Hepatic stellate cell (primary cell): ENCODE results near the gene CTDNEP1.

Experiments
- DNase-seq: peaks from one replicate; pipeline ENCODE4 v3.0.0; 2011; ENCODE audit warnings: low spot score

CTDNEP1 gene

GRCh38 chr17:7280519-7281073 lies 29.1 kb upstream of the CTDNEP1 start:
- DNase-seq, result peak; percentile 89

GRCh38 chr17:7279448-7279847 lies 27.9 kb upstream of the CTDNEP1 start:
- DNase-seq, result no peak

- DNase-seq, result no peak
These were observed 15.2 kb upstream of the CTDNEP1 start for GRCh38 chr17:7266784-7267183.

GRCh38 chr17:7263801-7264078 lies 12.2 kb upstream of the CTDNEP1 start:
- no peak for DNase-seq

- DNase-seq, result no peak
These were observed 11.6 kb upstream of the CTDNEP1 start for GRCh38 chr17:7262935-7263800.

DNA sequence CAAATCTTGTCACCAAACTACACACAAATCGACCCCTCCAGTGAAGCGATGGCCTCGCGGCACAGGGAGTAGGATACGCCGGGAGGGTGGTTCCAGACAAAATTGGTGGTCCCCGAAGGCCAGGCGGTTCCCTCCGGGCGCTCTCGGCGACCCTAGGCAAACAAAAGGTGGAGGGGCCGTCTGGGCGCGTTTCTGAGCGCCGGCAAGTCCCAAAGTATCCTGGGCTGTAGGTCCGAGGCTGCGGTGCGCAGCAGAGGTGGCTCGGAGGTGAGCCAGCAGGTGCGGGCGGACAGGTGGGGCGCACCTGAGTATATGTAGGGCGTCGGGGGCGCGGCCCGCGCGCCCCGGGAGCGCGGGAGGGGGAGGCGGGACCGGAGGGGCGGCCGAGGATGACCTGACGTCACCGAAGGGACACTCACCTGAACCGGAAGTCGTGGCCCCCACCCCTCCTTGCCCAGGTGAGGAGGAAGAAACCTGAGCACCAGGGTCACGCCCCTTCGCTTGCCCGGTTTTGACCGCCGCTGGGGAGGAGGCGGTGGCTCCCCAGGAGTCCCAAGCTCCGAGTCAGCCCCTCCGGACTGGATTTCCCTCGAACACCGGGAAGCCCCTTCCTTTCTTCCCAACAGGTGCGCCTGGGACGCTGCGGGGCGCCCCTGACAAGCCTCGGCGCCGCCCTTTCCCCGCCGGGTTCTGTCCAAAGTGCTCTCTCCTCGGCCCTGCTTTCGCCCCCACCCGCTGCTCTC lies 10.8 kb upstream of the CTDNEP1 start, which contains the start of gene CLDN7:
Gene CLDN7, minus strand, starts transcription at position 287 of the 743 bp plus-strand sequence. CDS start 435 bp downstream, outside the sequence.
- no peak for DNase-seq

GRCh38 chr17:7261379-7262191 lies 10.1 kb upstream of the CTDNEP1 start:
- DNase-seq, result peak; percentile 28

DNA sequence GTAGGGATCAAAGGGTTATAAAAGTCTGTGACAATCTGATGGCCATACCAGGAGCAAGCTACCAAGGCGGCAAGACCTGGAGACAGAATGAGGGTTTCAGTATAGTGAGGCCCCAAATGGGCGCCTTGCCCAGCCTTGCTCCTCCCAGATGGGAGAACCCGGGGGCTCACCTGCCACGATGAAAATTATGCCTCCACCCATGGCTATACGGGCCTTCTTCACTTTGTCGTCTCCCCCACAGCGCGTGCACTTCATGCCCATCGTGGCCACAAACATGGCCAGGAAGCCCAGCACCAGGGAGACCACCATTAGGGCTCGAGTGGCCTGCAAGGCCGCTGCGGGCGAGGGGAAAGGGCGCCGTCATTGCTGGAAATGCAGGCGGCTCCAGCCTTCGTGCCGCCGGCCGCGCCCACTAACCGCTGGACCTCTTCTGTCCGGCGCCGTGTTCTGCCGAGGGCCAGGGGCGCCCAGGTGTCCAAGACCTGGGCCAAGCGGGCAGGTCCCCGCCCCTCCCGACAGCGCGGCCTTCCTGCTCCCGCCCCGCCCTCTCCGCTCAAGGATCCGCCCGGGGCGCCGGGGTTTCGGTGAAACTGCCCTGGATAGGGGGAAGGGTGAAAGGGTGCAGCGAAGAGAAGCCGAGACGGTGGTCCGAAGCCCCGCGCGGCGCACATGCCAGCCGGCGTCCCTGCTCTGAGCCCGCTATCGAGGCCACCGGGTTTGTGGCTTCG lies 9.3 kb upstream of the CTDNEP1 start:
- DNase-seq, result peak; percentile 60

GRCh38 chr17:7260151-7260550 lies 8.6 kb upstream of the CTDNEP1 start:
- no peak for DNase-seq

DNA sequence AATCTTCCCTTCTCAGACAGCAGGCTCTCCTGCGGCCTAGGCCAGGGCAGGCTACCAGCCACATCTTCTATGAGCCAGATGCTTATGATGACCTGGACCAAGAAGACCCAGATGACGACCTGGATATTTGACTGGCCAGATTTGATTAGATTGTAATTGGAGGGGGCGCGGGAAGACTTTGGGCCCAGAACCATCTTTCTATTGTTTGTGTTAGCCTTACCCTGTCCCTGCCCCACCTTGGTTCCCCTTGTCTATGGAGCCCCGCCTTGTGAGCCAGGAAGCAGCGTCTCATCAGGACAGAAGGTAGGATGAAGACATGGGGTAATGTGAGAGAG lies 8.0 kb upstream of the CTDNEP1 start:
- DNase-seq, result no peak

- no peak for DNase-seq
These were observed 7.4 kb upstream of the CTDNEP1 start for GRCh38 chr17:7258731-7259554.

DNA sequence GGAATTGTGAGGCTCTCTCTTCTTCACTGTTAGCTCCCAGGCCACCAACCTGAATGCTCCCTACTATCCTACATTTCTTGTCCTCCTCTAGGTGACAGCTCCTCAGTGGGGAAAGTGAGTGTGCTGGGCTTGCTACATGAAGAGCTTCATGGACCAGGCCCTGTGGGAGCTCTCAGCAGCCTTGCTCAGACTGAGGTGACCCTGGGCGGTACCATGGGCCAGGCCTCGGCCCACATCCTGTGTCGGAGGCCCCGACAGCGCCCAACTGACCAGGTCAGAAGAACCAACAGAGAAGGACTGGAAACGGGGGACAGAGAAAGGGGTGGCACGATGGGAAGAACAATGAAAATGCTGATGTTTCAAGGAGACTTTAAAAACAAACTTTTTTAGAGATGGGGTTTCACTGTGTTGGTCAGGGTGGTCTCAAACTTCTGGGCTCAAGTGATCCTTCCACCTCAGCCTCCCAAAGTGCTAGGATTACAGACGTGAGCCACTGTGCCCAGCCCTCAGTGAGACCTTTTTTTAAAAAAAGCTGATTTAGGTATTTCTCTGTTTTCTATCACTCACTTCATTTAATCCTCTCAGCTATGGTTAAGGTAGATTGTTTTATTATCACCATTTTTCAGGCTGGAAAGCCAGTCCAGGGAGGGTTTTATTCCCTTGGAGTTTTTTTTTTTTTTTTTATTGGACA lies 5.4 kb upstream of the CTDNEP1 start:
- no peak for DNase-seq

DNA sequence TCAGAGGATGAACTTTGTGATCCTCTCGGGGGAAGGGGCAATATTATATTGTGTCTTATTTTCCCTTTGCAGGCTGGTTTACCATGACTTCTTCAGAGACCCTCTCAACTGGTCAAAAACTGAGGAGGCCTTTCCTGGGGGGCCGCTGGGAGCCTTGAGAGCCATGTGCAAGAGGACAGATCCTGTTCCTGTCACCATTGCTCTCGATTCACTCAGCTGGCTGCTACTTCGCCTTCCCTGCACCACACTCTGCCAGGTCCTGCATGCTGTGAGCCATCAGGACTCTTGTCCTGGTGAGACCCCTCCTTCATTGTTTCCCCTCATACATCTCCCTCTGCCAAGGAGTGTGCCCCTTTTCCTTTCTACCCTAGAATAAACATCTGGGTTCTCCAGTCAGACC lies 3.0 kb upstream of the CTDNEP1 start:
- no peak for DNase-seq

DNA sequence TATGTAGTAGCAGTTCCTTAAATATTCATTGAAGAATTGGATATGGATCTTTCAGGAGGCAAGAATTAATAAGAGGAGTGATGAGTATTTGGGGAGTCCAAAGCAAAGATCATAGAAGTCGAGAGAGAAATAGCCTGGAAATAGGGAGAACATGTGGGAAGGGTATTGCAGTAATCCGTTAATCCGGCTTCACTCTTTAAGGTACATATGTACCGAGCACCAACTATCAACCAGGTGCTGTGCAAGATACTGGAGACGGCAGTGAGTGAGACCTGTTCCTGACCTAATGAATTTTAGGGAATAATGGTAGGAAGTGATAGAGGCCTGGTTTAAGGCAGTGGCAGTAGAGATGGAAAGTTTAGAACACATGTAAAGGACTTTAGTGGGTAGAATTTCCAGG lies 1.5 kb upstream of the CTDNEP1 start:
- DNase-seq, result no peak

DNA sequence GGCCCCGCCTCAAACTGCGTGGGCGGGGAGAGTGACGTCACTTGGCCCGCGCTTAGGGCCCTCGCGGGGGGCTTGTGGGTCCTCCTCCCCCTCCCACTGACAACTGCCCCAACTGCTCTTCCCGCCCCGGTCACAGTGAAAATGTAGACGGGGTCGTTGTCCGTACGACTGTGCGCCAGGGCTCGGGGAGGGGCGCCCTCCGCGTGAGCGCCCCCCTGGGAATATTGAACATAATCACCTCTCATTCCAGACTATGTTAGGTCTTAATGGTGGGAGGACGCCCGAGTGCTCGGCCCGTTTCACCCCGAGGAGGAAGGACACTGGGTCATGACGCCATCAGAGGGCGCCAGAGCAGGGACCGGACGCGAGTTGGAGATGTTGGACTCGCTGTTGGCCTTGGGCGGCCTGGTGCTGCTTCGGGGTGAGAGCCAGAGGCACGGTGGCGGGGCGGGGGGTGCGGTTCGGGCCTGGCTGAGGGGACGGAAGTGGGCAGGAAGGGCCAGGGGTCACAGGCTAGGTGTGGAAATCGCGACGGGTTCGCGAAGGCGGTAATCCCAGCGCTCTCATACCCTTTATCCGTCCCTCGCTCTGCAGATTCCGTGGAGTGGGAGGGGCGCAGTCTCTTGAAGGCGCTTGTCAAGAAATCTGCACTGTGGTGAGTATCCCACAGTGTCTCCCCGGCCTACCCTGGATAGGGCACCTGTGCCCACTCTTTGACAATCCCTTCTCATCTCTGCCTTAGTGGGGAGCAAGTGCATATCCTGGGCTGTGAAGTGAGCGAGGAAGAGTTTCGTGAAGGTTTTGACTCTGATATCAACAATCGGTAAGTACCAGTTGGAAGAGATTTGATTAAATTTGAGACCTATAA lies 876 bp upstream of the CTDNEP1 start, which contains the start of gene ELP5:
Gene ELP5, plus strand, starts transcription at position 40 of the 868 bp plus-strand sequence. Its CDS starts 336 bp downstream, at position 376.
- peak; percentile 94 for DNase-seq

DNA sequence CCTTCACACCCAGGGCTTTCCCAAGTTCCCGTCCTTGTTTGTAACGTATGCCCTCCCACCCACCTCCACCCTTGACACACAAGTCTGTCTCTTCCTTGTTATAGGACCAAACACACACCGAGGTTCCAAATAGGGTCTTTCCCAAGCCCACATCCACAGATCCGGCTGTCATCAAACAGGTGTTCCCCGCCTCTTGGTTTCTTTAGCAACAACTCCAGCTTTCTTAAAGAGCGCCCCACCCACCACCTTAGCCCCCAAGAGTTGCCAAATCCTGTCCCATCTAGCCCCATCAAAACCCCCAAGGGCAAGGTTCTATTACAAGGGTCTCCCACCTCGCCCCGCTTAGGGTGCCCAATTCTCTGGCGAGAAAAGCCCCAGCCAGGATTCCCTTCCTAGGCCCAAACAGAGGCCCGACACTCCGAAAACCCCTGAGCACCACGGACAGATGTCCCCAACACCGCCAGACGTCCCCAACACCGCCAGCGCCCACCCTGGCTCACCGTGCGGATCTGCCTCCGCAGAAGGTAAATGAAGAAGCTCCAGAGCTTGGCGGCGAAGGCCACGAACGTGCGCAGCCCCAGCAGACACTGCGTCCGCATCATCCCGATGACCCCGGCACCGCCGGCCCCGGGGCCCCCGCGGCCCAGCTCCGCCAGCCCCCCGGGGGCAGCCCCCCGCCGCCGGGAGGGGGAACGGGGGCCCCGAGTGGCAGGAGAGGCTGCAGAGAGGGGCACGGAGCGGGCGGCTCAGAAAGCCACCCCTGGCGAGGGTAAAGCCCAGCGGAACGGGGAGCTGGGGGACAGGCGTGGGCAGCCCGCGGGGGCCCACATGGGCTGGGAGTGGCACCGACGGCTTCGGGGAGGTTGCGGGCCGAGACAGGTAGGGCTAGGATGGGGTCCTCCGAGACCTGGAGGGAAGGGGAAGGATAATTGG lies 573 bp downstream of the CTDNEP1 start:
- DNase-seq, result no peak

DNA sequence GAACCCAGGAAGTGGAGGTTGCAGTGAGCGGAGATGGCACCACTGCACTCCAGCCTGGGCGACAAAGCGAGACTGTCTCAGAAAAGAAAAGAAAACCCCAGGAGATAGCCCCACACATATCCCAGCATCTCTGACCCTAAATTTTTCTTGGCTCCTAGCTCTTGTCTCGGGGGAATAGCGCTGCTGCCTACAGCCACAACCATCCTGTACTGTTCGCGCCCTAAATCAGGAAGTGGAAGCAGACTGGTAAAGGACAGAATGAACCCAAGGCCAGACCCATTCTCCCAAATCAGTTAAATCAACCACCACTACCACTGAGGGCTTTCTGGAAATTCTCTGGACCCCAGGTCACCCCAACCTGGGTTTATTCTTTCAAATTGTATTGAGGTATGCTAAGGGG lies 1.7 kb downstream of the CTDNEP1 start:
- DNase-seq, result no peak

- DNase-seq, result no peak
These were observed 2.3 kb downstream of the CTDNEP1 start for GRCh38 chr17:7249214-7249613.
